GM12891 (cell line): Measurements from ENCODE around the gene PRSS57.

Experiments
- PAX5 ChIP-seq: IDR thresholded peaks from 2 replicates; pipeline ENCODE4 v1.6.1; 2011; ENCODE audit warnings: low read length, moderate library complexity, mild to moderate bottlenecking; ENCODE audit not compliant: insufficient read depth, severe bottlenecking
- POLR2A ChIP-seq: IDR thresholded peaks from 2 replicates; pipeline ENCODE4 v1.6.1; 2011; ENCODE audit warnings: low read depth, low read length, control low read depth
- POLR2AphosphoS5 ChIP-seq: IDR thresholded peaks from 2 replicates; pipeline ENCODE4 v1.6.1; 2011; ENCODE audit warnings: low read depth, low read length, control low read depth
- POU2F2 ChIP-seq: IDR thresholded peaks from 2 replicates; pipeline ENCODE4 v1.6.1; 2011; ENCODE audit warnings: low read depth, mild to moderate bottlenecking, control low read depth, low read length, moderate library complexity
- SPI1 ChIP-seq: IDR thresholded peaks from 2 replicates; pipeline ENCODE4 v1.6.1; 2011; ENCODE audit warnings: low read depth, low read length, control low read depth
- TAF1 ChIP-seq: IDR thresholded peaks from 2 replicates; pipeline ENCODE4 v1.6.1; 2011; ENCODE audit warnings: low read depth, low read length, control low read depth

GRCh38 chr19:643736-644135 lies 51.5 kb downstream of the PRSS57 start:
- TF ChIP-seq POLR2A (no peak), SPI1 (no peak), PAX5 (no peak), POLR2AphosphoS5 (no peak), TAF1 (no peak), POU2F2 (no peak)
